ENCODE results near the gene TANC2.

Gene TANC2

DNA sequence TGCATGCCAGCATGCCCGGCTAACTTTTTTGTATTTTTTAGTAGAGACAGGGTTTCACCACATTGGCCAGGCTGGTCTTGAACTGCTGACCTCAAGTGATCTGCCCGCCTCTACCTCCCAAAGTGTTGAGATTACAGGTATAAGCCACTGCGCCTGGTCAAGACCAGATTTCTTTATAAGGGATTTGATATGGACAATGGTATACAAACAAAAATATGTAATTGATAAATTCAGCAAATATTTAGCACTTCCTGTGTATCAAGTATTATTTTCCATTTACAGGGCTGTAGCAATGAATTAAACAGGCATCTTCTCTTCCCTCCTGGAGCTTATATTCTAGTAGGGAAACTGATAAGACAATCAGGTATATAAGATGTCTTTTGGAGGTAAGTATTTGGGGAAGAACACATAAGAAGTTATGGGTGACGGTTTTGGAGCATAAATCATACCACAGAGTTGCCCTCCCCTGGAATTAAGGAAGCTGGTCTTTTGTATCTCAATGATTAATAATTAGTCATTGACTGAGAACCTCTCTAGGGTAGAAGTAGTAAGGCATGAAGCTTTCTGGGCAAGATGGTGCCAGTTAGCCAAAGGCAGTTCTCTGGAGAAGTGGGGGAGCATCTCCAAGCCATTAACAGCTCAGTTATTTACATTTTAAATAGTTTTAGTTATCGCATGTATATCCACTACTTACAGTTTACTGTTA lies 35.8 kb downstream of the TANC2 start:
- no peak for DNase-seq (ENCODE audit: low spot score)

DNA sequence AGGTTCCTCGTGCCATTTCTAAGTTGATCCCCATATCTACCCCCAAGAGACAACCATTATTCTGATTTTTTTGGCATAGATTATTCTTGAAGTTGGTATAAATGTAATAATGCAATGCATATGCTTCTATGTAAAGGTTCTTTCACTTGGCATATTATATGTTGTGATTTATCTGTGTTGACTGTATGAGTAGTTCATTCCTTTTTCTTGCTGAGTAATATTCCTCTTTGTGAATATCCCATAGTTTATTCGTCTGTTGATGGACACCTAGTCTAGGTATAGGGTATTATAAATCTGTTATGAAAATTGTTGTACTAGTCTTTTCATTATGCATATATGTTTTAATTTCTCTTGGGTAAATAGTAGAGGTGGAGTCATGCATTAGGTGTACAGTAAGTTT lies 36.6 kb downstream of the TANC2 start:
- no peak for DNase-seq (ENCODE audit: low spot score)

DNA sequence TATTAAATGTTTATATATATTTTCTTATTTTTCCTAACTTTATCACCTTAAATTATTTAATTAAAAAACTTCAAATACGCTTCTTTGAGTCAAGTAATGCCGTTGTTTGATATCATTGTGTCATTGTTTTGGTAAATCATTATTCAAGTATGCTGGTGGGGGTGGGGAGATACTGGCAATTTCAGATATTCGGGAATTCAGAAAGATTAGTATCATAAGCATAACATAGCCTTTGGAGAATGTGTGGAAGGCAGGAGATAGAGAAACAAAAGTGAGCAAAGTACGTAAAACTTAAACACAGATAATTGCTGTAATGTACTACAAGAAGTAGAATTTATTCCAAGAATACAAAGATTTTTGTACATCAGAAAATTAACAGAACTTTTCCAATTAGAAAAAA lies 49.8 kb downstream of the TANC2 start:
- DNase-seq (ENCODE audit: low spot score): no peak
